Sciatic nerve (tissue), 2 donors: Measurements from ENCODE around the gene TEAD2. TPM values are rescaled to one million over a fixed set of nuclear protein-coding genes. Genes with fewer than 3 reads are reported as not detected.

ENCODE experiments used
- ATAC-seq: fragments of 200-7000 bp; cut with Tn5 transposase; one replicate; pipeline ENCODE4 v1.9.1; 2020; ENCODE audit warnings: mild to moderate bottlenecking, moderate library complexity
- DNase-seq: peaks from one replicate; pipeline ENCODE4 v3.0.0-alpha.2; 2020; ENCODE audit warnings: low spot score
- intact Hi-C: fragments of 100-400 bp; cut with DNase I; formaldehyde crosslinking; loops from one replicate; pipeline ENCODE4 v1.14.2; 2022
- total RNA-seq: library from RNA; stranded (reverse); fragmentation: NEBNext Ultra II Directional; extraction: Animal tissue kit (Norgen Biotek cat#: 25700); gene quantifications from one replicate; pipeline ENCODE4 v1.2.1, GENCODE V29; 2021
- donor health status: DM: no; HTN: no; CAD: no.
- donor health status: DM: no; HTN: no; CAD: no.

The TEAD2 gene
- total RNA-seq, 1 donor from 2014 or later: 33.0 TPM

DNA sequence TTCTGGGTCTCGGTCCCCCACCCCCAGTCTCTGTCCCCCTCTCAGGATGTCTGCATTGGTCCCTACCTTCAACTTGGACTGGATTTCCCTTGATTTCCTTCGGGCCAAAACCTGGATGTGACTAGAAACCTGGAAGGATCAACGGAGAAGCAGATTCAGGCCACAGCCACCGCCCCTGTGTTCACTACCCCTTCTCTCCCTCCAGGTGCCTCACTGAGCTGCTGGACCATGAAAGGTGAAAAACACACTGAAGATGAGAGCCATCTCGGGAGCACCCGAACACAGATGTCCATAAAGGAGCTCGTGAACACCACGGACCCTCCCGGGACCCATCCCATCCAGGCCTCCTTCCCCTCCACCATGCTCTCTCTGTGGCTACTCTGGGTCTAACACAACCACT is 5.0 kb downstream of the TEAD2 start:
- DNase-seq (no peak), ATAC-seq (no peak)
- intact Hi-C loops: no loop called here

DNA sequence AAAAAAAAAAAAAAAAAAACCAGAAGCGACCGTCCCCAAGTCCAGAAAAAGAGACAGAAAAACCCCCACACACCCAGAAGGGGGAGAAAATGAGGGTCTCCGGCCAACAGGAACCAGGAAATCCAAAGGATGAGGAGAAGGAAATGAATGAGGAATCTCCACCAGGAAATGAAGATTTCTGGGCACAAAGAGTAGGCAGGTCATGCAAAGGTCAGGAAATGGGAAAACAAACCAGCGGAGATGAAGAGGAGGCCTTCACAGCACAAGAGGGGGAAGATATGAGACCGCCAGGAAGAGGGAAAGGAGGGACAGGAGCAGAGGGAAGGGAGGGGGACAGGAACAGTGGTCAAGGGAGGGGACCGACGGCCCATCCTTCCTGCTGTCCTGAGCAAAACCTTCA is 5.8 kb downstream of the TEAD2 start:
- intact Hi-C loops: no loop called here
- ATAC-seq: no peak
- DNase-seq: no peak

DNA sequence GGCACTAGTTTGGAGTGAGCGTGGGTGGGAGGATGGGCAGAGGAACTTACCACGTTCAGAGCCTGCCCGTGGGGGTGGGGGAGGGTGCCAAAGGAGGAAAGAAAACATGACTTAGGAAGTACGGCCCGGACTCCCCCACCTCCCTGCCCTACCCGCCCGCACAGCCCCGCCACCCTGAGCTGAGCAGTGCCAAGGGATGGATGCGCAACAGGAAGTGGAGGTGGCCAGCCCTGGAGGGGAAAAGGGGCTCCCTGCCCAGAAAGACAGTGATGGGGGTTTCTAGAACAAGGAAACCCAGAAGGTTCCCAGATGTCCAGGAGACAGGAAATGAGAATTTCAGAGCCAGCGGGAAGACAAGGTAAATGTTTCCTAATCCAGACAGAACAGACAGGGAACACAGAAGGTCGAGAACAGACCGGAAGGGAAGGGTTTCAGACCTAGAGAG is 6.3 kb downstream of the TEAD2 start:
- DNase-seq (no peak), ATAC-seq (peak; percentile 14)
- intact Hi-C loops: no loop called here

DNA sequence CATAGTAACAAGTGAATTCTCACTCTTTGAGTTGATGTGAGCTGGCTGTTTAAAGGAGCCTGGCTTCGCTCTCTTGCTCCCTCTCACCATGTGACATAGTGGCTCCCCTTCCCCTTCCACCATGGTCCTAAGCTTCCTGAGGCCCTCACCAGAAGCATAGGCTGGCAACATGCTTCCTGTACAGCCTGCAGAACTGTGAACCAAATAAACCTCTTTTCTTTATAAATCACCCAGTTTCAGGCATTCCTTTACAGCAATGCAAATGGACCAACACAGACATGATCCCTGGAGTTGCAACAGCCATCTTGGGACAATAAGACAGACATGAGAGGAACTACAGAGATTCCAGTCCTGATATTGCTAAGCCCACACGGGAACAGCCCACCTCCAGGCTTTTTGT is 12.6 kb downstream of the TEAD2 start:
- DNase-seq: no peak
- no peak for ATAC-seq
- intact Hi-C loops: loop anchor here (5.0 kb wide), 1 partner anchor 1882 kb away; no protein-coding TSS in a partner anchor

- no peak for ATAC-seq
- DNase-seq: no peak
- intact Hi-C loops: loop anchor here (5.0 kb wide), 1 partner anchor 1881 kb away; no protein-coding TSS in a partner anchor
Observed at GRCh38 chr19:49348305-49349189, 13.7 kb downstream of the TEAD2 start.

DNA sequence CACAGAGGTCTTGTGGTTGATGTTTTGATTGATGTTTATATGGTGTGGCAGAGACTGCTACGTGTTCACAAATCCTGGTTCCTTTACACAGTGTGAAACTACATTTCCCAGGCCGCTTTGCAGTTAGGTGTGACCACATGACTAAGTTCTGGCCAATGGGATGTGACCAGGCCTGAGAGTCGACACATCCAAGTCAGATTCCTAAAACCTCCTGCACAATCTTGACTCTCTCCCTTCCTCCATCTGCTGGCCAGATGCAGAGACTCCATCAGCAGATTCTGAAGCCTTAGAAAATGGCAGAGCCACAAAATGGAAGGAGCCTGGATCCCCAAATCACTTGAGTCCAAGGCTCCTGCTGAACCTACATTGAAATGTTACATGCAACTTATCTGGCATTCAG is 14.4 kb downstream of the TEAD2 start:
- ATAC-seq (peak; percentile 91), DNase-seq (no peak)
- intact Hi-C loops: loop anchor here (5.0 kb wide), 1 partner anchor 1881 kb away; no protein-coding TSS in a partner anchor

GRCh38 chr19:49347191-49347590 is 15.0 kb downstream of the TEAD2 start:
- intact Hi-C loops: loop anchor here (5.0 kb wide), 1 partner anchor 1880 kb away; no protein-coding TSS in a partner anchor
- ATAC-seq: peak; percentile 7
- no peak for DNase-seq

DNA sequence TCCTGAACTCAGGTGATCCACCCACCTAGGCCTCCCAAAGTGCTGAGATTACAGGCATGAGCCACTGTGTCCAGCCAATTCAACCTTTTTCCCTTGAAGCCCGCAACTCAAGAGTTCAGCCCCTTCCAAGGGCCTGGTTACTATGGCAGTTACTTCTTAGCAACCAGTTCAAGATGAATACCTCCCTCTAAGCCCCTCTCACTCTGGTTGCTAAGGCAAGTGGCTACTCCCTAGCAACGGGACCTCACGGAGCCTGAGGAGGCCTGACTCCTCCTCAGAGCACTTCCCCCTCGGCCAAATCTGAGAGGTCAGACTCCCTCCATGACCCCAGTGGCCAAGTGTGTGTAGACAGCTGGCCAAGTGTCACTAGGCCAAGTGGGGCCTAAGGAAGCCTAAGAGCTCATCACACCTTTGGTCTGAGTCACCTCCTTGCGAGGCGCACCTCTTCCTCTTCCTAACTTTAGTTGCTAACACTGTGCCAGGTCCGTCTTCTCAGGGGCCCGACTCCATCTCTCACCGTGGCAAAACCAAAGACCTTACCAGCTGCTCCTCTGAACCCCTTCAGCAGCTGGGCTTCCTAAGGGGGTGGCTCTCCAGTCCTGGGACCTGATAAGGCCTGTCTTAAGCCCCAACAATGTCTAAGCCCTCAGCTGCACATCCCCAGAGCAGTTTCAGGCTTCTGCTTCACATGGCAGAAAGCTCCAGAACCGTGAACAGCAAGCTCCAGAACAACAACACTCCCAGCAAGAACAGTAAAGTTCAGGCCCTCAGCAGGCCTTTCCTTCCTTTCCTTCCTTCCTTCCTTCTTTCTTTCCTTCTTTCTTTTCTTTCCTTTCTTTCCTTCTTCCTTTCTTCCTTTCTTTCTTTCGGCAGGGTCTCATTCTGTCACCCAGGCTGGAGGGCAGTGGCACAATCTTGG is 17.5 kb downstream of the TEAD2 start:
- intact Hi-C loops: loop anchor here (5.0 kb wide), 1 partner anchor 1877 kb away; no protein-coding TSS in a partner anchor
- DNase-seq (no peak), ATAC-seq (no peak)

DNA sequence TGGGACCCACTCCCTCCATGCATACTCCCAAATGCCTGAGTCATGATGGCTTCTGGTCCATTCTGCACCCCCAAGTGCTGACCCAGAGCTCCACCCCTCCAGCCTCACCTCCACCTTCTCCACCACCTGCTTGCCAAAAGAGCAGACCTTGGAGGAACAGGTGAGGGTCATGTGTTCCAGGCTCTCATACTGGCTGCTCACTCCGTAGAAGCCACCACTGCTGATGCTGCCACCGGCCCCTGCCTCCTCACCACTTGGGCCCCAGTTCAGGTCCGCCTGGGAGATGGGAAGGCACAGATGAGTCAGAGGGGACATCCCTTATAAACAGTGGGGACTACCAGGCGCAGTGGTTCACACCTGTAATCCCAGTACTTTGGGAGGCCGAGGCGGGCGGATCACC is 19.1 kb downstream of the TEAD2 start:
- no peak for ATAC-seq
- DNase-seq: peak; percentile 52
- intact Hi-C loops: no loop called here

DNA sequence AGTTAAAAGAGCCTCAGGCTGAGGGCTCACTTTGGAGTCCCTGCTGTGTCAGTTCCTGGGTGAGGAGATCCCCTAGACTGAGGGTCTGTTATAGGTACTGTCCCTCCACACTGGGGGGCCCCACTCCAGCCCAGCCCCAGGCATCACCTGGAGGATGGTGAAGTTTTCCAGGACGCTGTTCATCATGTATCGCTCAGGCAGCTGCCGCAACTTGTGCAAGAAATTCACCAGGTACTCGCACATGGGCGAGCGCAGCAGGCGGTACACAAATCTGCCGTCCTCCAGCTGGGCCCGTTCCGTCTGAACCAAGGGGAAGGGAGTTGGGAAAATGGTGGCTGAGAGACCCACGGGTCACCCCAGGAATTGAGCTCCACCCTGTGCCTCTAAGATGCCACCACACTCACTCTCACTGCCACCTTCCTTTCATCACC is 19.9 kb downstream of the TEAD2 start:
- no peak for ATAC-seq
- intact Hi-C loops: no loop called here
- DNase-seq: peak; percentile 46

DNA sequence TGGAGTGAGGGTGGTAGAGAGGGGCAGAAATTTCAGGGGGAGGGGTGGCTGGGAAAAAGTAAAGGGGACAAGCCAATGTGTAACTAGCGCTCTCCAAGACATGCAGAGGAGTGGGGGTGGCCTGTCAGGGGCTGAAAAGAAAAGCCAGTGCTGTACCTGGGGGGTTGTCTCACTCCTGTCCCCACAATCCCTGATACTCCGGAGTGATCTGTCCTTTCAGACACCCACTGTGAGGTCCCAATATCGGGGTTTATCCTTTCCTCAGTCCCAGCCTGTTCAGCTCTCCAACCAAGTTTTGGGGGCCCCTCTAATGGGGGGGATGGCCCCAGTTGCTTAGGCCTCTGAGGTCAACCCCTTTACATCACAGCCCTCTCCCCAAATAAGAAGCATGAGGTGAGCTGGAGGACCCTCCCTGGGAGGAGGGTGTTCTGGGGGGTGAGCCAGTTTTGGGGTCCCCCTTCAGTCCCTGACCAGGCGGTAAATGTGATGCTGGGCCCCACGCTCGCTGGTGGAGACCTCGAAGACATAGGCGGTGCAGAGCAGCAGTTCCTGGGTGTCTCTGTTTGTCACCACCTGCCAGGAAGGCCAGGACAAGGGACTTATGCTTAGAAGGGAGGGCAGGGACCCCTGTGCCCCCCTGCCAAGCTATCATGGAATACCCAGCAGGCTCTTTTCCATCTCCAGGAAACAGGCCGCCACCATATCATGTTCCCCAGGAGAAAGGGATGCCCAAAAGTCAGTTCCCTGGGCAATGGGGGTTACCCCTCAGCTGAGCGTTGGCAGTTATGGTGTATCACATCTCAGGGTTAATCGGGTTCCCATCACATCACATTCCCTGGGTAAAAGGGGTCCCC is 21.1 kb downstream of the TEAD2 start:
- intact Hi-C loops: no loop called here
- DNase-seq (peak; percentile 54), ATAC-seq (no peak)

GRCh38 chr19:49340069-49340864 is 21.9 kb downstream of the TEAD2 start:
- ATAC-seq: peak; percentile 76
- intact Hi-C loops: no loop called here
- DNase-seq: peak; percentile 83

GRCh38 chr19:49339301-49340068 is 22.7 kb downstream of the TEAD2 start:
- intact Hi-C loops: no loop called here
- ATAC-seq: peak; percentile 97

GRCh38 chr19:49338691-49339300 is 23.4 kb downstream of the TEAD2 start:
- intact Hi-C loops: no loop called here
- peak; percentile 83 for DNase-seq
- ATAC-seq: peak; percentile 45

More at GRCh38 chr19:49339301-49340068, 22.7 kb downstream of the TEAD2 start:
- DNase-seq: peak; percentile 87

DNA sequence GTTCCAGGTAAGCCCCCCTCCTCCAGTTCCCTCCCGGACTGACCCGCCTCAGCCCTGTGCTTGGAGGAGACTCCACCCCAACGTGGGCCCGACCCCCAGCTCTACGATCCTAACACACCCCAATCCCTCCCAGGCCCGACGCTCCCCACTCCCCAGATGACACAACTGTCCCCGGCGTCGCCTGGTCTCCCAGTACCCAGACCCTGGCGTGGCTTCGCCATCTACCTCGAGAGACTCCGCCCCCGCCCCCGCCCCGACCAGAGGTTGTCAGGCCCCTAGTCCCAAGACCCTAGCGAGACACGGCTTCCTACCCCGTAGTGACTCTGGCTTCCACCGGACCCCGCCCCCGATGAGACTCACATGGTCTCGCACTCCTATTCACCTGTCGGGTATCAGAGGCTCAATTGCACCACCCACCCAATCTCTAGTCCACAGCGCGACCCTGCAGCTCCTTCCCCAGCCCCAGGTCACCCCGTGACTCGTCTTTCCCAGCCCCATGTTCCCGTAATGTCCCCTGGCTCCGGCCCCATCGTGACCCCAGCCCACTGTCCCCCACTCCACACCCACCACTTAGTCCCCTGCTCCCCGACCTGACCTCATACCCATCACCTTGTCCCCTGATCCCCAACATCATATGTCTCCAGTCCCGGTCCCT is 24.1 kb downstream of the TEAD2 start:
- peak; percentile 60 for DNase-seq
- ATAC-seq: no peak
- intact Hi-C loops: no loop called here
